Kidney capillary endothelial cell (primary cell): ENCODE results near the gene RPS6KL1.
"Not testable (repeated sequence)": the region's sequence is repeated elsewhere in the genome, so short reads cannot be mapped to it uniquely, and the experiment has no call there.

ENCODE experiments used
- DNase-seq: peaks from one replicate; pipeline ENCODE4 v3.0.0-alpha.2; 2018; ENCODE audit warnings: low spot score

The RPS6KL1 gene

GRCh38 chr14:74936151-74936550 lies 13.1 kb upstream of the RPS6KL1 start:
- DNase-seq: no peak

GRCh38 chr14:74935360-74935680 lies 12.3 kb upstream of the RPS6KL1 start:
- DNase-seq: no peak

- no peak for DNase-seq
Observed at GRCh38 chr14:74934476-74935359, 11.7 kb upstream of the RPS6KL1 start.

- DNase-seq: no peak
Observed at GRCh38 chr14:74934041-74934440, 11.0 kb upstream of the RPS6KL1 start.

GRCh38 chr14:74932936-74933335 lies 9.9 kb upstream of the RPS6KL1 start:
- DNase-seq: not testable (repeated sequence)

- DNase-seq: peak; percentile 95
Observed at GRCh38 chr14:74932401-74932901, 9.4 kb upstream of the RPS6KL1 start.

GRCh38 chr14:74931744-74932143 lies 8.7 kb upstream of the RPS6KL1 start:
- not testable (repeated sequence) for DNase-seq

- DNase-seq: no peak
Observed at GRCh38 chr14:74929242-74929641, 6.2 kb upstream of the RPS6KL1 start.

- no peak for DNase-seq
Observed at GRCh38 chr14:74927225-74927624, 4.2 kb upstream of the RPS6KL1 start.

GRCh38 chr14:74924061-74924460 lies 1.0 kb upstream of the RPS6KL1 start:
- DNase-seq: no peak

- no peak for DNase-seq
Observed at GRCh38 chr14:74921987-74922751, 891 bp downstream of the RPS6KL1 start.

- DNase-seq: no peak
Observed at GRCh38 chr14:74921053-74921620, 1.9 kb downstream of the RPS6KL1 start.

- DNase-seq: no peak
Observed at GRCh38 chr14:74920281-74920680, 2.8 kb downstream of the RPS6KL1 start.

GRCh38 chr14:74919421-74920165 lies 3.5 kb downstream of the RPS6KL1 start:
- DNase-seq: no peak

GRCh38 chr14:74918380-74918779 lies 4.7 kb downstream of the RPS6KL1 start:
- DNase-seq: no peak

GRCh38 chr14:74917646-74918081 lies 5.4 kb downstream of the RPS6KL1 start:
- DNase-seq: no peak

GRCh38 chr14:74917178-74917543 lies 5.9 kb downstream of the RPS6KL1 start:
- DNase-seq: no peak

- no peak for DNase-seq
Observed at GRCh38 chr14:74915826-74916225, 7.2 kb downstream of the RPS6KL1 start.

- no peak for DNase-seq
Observed at GRCh38 chr14:74915426-74915825, 7.6 kb downstream of the RPS6KL1 start.

- peak; percentile 67 for DNase-seq
Observed at GRCh38 chr14:74913986-74914573, 9.0 kb downstream of the RPS6KL1 start.

GRCh38 chr14:74913393-74913910 lies 9.6 kb downstream of the RPS6KL1 start:
- DNase-seq: no peak
